HepG2 (cell line): Measurements from ENCODE around the gene AKIRIN1. TPM values are rescaled to one million over a fixed set of nuclear protein-coding genes. Genes with fewer than 3 reads are reported as not detected.

ENCODE experiments used
- KDM2A ChIP-seq: sonication (generic); formaldehyde crosslinking; IDR thresholded peaks from 2 replicates; pipeline ENCODE4 v1.4.0; 2020; ENCODE audit warnings: low read depth, missing genetic modification reagents, borderline replicate concordance
- PRPF4 ChIP-seq: fragments of 200-400 bp; formaldehyde crosslinking; IDR thresholded peaks from 2 replicates; pipeline ENCODE4 v1.6.1; 2016; ENCODE audit warnings: low read length, low read depth; ENCODE audit not compliant: poor library complexity, severe bottlenecking
- RERE ChIP-seq: IDR thresholded peaks from 2 replicates; pipeline ENCODE4 v1.6.1; 2016; ENCODE audit warnings: low read depth, missing genetic modification reagents, missing compliant biosample characterization
- SATB2 ChIP-seq: sonication (generic); formaldehyde crosslinking; IDR thresholded peaks from 2 replicates; pipeline ENCODE4 v1.5.0; 2020; ENCODE audit warnings: missing genetic modification reagents
- STAT6 ChIP-seq: sonication (generic); formaldehyde crosslinking; IDR thresholded peaks from 2 replicates; pipeline ENCODE4 v1.4.0; 2020; ENCODE audit warnings: missing genetic modification reagents, mild to moderate bottlenecking, borderline replicate concordance
- THAP9 ChIP-seq: sonication (generic); formaldehyde crosslinking; IDR thresholded peaks from 2 replicates; pipeline ENCODE4; 2020; ENCODE audit warnings: missing genetic modification reagents, mild to moderate bottlenecking, borderline replicate concordance
- TRAFD1 ChIP-seq: sonication (generic); formaldehyde crosslinking; IDR thresholded peaks from 2 replicates; pipeline ENCODE4 v1.5.1; 2020; ENCODE audit warnings: missing genetic modification reagents, mild to moderate bottlenecking, borderline replicate concordance
- ZBTB2 ChIP-seq: sonication (generic); formaldehyde crosslinking; IDR thresholded peaks from 2 replicates; pipeline ENCODE4 v1.8.0; 2022; ENCODE audit warnings: low read depth, missing genetic modification reagents
- ZGPAT ChIP-seq: IDR thresholded peaks from 2 replicates; pipeline ENCODE4 v1.6.1; 2016; ENCODE audit warnings: mild to moderate bottlenecking
- ZNF546 ChIP-seq: sonication (generic); formaldehyde crosslinking; conservative IDR thresholded peaks from 2 replicates; pipeline ENCODE4 v1.8.1; 2023; ENCODE audit warnings: mild to moderate bottlenecking, missing genetic modification reagents
- polyA plus RNA-seq, 8 experiments: library from polyadenylated mRNA; depleted of rRNA in 3 of 8; stranded (reverse) in 7 of 8; unstranded in 1 of 8; fragments of >200 nt; fragmentation: Illumina TruSeq in 4 of 8; extraction: Trizol in 4 of 8; gene quantifications; 2 replicates each; pipeline versions ENCODE4 v1.2.1 to v1.2.3, GENCODE V29; 2011 to 2016; ENCODE audit warnings: low read depth in 4 of 8, missing spikeins in 1 of 8, mixed read lengths in 1 of 8; ENCODE audit not compliant: insufficient read depth in 1 of 8
- total RNA-seq, 5 experiments: library from RNA; depleted of rRNA; stranded (reverse); fragments of >200 nt; fragmentation: Illumina TruSeq; extraction: Trizol; gene quantifications; 2 replicates each; pipeline ENCODE4 v1.2.3, GENCODE V29; 2016; ENCODE audit warnings: low read depth in 1 of 5

The AKIRIN1 gene
- total and polyA plus RNA-seq, 2 of the 13 experiments (the other 11 are each of a cell fraction or from before 2014, with no cell fraction given) = 123 to 157 TPM

GRCh38 chr1:39026051-39026865 is 35.2 kb downstream of the AKIRIN1 start, which contains the start of gene NDUFS5 (continued):
- TF ChIP-seq ZBTB2 (CRISPR knock-in tag) (no peak), ZNF546 (CRISPR knock-in tag) (no peak; the same call in 1 of the 2 replicates), KDM2A (CRISPR knock-in tag) (peak; percentile 70), THAP9 (no peak; the same call in 1 of the 2 replicates), ZGPAT (CRISPR knock-in tag) (0 out of 2 replicates have a peak, but pooled peaks have one; percentile 14), PRPF4 (no peak), TRAFD1 (CRISPR knock-in tag) (no peak), SATB2 (CRISPR knock-in tag) (0 out of 2 replicates have a peak, but pooled peaks have one; percentile 67), RERE (CRISPR knock-in tag) (no peak), STAT6 (CRISPR knock-in tag) (no peak)
